Left hindlimb (tissue), 1 donor: ENCODE data around the gene KIRREL3.

Experiments
- DNase-seq: peaks from one replicate; pipeline ENCODE4 v3.0.0-alpha.2; 2018

The KIRREL3 gene

GRCh38 chr11:126949066-126949891 is 51.3 kb downstream of the KIRREL3 start:
- no peak for DNase-seq

DNA sequence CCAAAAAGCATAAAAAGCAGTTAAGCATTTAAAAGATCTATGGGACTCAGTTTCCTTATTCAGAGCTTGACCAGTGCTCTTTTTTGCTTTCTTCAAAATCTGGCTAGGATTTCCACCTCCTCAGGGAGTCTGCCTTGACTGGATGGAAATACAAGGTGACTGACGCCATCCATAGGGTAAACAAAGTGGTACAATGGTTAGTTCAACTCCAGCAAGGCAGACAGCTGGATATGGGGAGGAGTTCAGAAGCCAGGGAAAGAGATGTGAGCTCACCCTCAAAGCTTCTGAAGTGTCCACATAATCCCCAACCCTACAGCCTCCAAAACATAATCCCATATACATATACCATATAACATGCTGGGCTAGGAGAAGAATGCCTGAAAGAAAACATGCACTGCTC is 52.0 kb downstream of the KIRREL3 start:
- DNase-seq: no peak

DNA sequence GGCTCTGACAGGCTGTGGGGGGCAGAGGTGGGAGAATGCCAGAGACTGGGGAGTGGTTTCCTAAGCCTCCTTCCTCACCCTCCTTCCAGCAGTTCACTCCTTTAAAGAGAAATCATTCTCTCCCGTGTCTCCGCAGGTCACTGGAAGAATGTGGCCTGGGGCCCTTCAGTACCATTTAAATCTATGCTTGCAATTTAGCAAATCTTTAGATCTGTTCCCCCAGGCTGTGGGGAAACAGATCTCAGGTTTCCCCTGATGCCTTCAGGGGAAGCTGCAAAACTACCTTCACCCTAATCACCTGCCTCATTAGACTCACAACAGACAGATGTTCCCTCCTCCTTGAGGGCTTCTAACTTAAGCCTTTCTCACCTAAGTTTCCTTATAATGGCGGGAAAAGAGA is 55.3 kb downstream of the KIRREL3 start:
- no peak for DNase-seq

GRCh38 chr11:126943316-126943715 is 57.3 kb downstream of the KIRREL3 start:
- DNase-seq: no peak

DNA sequence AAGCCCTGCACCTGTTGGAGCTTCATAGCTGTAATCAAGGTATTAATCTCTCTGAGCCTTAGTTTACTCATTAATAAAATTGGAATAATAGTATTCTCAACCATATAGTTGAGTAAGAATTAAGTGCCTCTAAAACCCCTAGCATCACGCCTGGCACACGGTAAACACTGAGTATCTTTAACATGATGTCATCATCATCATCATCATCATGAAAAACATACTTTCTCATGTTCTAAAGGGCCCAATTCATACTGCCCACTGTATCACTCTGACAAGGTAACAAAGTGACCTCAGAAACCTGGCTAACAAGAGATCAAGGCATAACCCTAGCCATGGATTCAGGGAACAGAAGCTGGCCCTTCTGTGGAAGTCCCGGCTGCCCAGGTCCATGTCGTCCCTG is 58.4 kb downstream of the KIRREL3 start:
- no peak for DNase-seq

DNA sequence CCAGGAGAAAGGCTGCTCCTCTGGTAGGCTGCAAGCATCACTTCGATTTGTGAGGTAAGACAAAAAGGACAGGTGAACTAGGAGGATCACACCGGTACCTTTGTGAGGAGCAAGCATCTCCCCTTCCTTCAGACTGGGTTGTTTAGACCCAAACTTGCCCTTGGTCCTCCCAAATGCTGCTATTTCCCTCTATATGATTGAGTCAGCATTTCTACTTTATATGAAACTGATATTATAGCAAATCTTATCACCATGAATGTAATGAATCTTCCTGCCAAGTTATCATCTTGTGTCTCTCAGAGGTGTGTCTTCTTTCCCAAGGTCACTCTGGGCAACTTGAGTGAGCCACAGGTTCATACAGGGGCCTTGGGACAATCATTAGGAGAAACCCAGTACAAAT is 61.0 kb downstream of the KIRREL3 start:
- no peak for DNase-seq

DNA sequence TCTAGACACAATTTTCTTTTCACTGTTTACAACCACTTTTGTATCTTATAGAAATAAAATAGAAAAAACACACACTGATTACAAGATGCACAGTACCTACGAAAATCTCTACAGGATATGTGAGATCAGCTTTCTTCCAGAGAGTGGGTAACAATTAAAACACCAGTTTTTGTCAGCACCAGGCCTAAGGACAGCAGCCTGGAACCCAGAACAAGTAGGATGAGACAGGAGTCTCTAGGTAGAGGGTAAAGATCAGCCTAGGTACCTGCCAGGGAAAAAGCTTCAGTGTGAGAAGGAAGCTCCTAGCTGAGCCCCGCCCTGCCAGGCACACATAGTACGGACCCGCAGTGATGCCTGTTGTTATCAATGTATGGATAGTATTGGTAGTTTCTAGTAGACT is 61.9 kb downstream of the KIRREL3 start:
- DNase-seq: no peak

DNA sequence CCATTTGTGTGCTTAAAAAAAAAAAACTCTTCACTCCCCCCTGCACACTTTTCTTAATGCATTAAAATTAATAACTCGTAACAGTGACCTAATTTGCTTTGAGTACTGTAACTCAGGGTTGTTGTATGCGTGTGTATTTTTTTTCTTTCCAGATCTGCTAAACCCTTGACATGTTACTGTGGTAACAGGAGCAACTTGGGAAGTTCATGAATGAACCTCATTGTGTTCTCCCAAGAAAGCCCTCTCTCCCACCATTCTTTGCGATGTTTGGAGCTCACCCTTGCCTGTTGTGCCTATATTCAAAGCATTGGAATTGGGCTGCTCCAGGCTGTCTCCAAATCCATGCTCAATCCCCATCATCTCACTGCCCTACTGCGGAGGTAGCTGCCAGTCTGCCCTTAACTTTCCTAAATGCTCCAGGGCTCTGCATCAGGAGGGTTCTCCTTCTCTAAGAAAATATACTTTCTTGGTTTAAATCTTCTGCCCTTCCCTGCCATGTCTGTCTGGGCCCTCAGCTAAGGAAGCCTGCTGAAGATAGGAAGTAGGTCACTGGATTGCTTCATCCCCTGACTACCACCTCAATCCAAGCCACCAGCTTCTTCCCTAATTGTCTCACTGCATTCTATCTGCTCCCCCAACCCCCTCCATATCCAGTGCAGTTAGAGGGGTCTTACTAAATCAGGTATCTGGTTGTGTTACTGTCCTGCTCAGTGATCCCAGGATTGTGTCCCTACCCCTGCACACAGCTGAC is 70.3 kb downstream of the KIRREL3 start:
- DNase-seq: no peak

GRCh38 chr11:126929179-126930061 is 71.2 kb downstream of the KIRREL3 start:
- DNase-seq: no peak

GRCh38 chr11:126927623-126928022 is 72.9 kb downstream of the KIRREL3 start:
- no peak for DNase-seq

DNA sequence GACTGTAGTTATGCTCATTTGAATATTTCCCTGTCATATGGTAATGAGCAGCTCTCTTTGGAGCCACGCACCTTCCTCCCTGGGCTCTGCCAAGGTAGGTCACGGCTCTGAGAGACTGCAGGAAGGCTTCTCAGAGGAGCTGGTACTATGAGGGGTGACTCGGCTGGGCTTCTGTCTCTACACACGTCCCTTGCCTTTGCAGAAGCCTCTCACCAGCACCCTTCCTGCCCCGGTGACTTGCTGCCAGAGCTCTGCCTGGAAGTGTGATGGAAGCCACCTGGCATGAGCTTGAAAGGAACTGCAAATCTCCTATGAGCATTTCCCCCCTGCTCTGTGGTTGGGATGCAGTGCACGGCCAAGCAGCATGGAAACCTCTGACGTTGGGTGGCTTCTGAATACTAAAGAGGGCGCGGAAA is 74.2 kb downstream of the KIRREL3 start:
- no peak for DNase-seq

DNA sequence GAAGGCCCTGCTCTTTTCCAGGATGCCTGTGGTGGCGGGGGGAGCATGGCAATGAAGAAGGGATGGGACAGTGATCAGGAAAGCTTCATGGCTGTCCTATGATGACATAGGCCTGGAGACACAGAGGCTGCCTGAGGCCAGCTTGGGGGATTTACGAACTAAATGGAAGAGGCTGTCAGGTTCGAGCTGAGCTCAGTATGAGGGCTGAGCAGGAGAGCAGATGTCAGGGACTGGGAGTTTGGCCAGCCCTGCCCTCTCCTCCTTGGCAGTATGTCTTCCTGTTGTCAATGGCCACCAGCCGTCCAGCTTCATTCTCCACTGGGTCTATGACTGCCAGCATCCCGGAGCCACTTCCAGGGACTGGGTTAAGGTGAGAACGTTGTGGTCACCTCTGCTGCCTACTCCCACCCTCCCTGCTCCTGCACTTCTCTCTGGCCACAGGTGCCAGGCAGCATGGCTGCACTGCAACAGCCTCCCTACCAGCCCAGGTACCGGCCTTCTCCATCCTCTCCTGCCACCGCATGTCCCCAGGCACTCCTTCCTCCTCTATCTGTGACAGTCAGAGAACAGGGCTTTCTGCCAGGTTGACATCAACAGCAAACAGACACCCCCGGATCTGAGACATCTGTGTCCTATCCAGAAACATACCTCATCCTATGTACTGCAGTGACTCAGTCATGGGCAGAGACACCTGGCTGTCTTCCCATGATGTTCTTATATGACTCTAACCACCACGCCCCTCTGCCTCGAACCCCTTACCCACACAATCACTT is 75.1 kb downstream of the KIRREL3 start:
- DNase-seq: no peak

- no peak for DNase-seq
Observed at GRCh38 chr11:126924376-126925040, 76.1 kb downstream of the KIRREL3 start.

GRCh38 chr11:126920833-126921232 is 79.7 kb downstream of the KIRREL3 start:
- no peak for DNase-seq

GRCh38 chr11:126919147-126919823 is 81.3 kb downstream of the KIRREL3 start:
- no peak for DNase-seq

- no peak for DNase-seq
Observed at GRCh38 chr11:126918556-126918955, 82.0 kb downstream of the KIRREL3 start.

GRCh38 chr11:126917531-126918204 is 82.9 kb downstream of the KIRREL3 start:
- no peak for DNase-seq

- DNase-seq: no peak
Observed at GRCh38 chr11:126915430-126915829, 85.1 kb downstream of the KIRREL3 start.

DNA sequence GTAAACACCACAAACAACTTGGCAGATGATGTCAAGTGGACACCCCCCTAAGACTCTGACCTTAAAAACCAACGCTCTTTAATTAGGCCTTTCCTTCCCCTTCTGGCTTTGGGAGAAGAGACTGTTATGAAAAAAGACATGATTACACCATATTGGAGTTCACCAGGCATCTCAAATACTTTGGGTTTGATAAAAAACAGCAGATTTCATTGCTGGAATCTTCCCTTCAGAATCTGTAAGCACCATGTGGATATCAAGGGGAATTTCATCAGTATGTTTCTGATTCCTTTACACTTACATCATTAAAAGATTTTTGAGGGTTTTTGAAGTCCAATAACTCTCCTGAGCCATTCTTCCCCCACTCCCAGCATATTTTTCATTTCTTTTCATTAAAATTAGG is 85.6 kb downstream of the KIRREL3 start:
- DNase-seq: no peak

DNA sequence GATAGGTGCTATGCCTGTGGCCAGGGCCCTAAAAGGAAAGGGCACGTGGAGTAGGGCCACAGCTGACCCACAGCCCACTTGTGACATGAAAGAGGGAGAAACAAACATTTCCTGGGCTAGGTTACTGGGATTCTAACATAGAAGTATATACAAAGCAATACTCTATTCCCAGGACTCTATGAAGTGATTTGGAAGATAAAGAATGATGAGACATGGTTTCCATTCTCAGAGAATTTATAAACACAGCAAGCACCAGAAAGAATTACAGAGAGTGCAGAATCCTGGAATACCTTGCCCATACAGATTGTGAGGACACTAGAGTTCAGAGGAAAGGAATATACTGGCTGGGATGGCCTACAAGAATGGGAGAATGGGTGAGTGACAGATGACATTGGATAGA is 86.4 kb downstream of the KIRREL3 start:
- DNase-seq: no peak

- no peak for DNase-seq
Observed at GRCh38 chr11:126904520-126904919, 96.0 kb downstream of the KIRREL3 start.
